SK-N-SH treated with all-trans-retinoic acid at 6 μM for 48 hours (cell line): ENCODE results near the gene FABP3.

Experiments used
- CREB5 ChIP-seq: fragments of 250-450 bp; sonication (Bioruptor Pico); IDR thresholded peaks from 2 replicates; pipeline ENCODE4 v1.5.1; 2020; ENCODE audit warnings: low read depth, mild to moderate bottlenecking, moderate library complexity
- ISL1 ChIP-seq: fragments of 250-450 bp; sonication (Bioruptor Pico); IDR thresholded peaks from 2 replicates; pipeline ENCODE4 v2.1.2; 2022; ENCODE audit warnings: mild to moderate bottlenecking, moderate library complexity
- PATZ1 ChIP-seq: fragments of 250-450 bp; sonication (Bioruptor Pico); IDR thresholded peaks from 2 replicates; pipeline ENCODE4 v1.8.0; 2020; ENCODE audit warnings: mild to moderate bottlenecking, moderate library complexity, borderline replicate concordance
- TOX ChIP-seq: fragments of 250-450 bp; sonication (Bioruptor Pico); IDR thresholded peaks from 2 replicates; pipeline ENCODE4 v1.8.0; 2021; ENCODE audit warnings: mild to moderate bottlenecking, moderate library complexity, borderline replicate concordance
- ZFP3 ChIP-seq: fragments of 250-450 bp; sonication (Bioruptor Pico); IDR thresholded peaks from 2 replicates; pipeline ENCODE4 v1.5.0; 2020; ENCODE audit warnings: mild to moderate bottlenecking, moderate library complexity
- ZNF70 ChIP-seq: fragments of 450-650 bp; formaldehyde crosslinking; IDR thresholded peaks from 2 replicates; pipeline ENCODE4 v1.5.0; 2020; ENCODE audit warnings: mild to moderate bottlenecking, moderate library complexity

DNA sequence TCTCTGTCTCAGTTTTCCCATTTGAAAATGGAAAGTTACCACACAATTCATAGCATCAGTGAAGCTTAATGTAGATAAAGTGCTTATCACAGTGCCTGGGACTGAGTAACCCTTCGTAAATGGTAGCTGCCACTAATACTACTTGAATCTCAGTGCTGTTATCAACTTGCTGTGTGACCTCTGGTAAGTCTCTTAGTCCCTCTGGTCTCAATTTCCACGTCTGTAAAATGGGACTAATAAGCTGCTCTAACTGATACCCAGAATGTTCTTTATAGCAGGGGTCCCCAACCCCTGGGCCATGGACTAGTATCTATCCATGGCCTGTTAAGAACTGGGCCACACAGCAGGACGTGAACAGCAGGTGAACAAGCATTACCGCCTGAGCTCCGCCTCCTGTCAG, 47.8 kb upstream of the FABP3 start:
- no peak for TF ChIP-seq ZFP3
- TF ChIP-seq ISL1 (CRISPR knock-in tag) = no peak
- no peak for TF ChIP-seq ZNF70
- TF ChIP-seq CREB5 (CRISPR knock-in tag) = no peak
- no peak for TF ChIP-seq TOX
- TF ChIP-seq PATZ1 (CRISPR knock-in tag) = no peak
